HEK293 (cell line): Measurements from ENCODE around the gene EFEMP2.

ENCODE experiments used
- KLF16 ChIP-seq: fragments of 450-650 bp; formaldehyde crosslinking; IDR thresholded peaks from 2 replicates; pipeline ENCODE4 v1.5.1; 2017; ENCODE audit warnings: missing biosample characterization, missing genetic modification characterization
- KLF8 ChIP-seq: fragments of 450-650 bp; formaldehyde crosslinking; IDR thresholded peaks from 2 replicates; pipeline ENCODE4 v1.5.1; 2016; ENCODE audit warnings: missing biosample characterization, missing genetic modification characterization
- PBX3 ChIP-seq: sonication (generic); formaldehyde crosslinking; IDR thresholded peaks from 2 replicates; pipeline ENCODE4 v1.8.1; 2022; ENCODE audit warnings: mild to moderate bottlenecking, moderate library complexity, missing genetic modification reagents
- ZBTB26 ChIP-seq: fragments of 450-650 bp; formaldehyde crosslinking; optimal IDR thresholded peaks from 2 replicates; pipeline ENCODE3; 2016; ENCODE audit warnings: missing biosample characterization, mild to moderate bottlenecking, missing genetic modification characterization
- ZEB2 ChIP-seq: fragments of 450-650 bp; formaldehyde crosslinking; IDR thresholded peaks from 2 replicates; pipeline ENCODE4 v1.5.1; 2016; ENCODE audit warnings: missing biosample characterization, missing genetic modification characterization
- ZNF169 ChIP-seq: fragments of 450-650 bp; formaldehyde crosslinking; IDR thresholded peaks from 2 replicates; pipeline ENCODE4 v1.5.1; 2016; ENCODE audit warnings: missing biosample characterization, missing genetic modification characterization
- ZNF19 ChIP-seq: fragments of 450-650 bp; formaldehyde crosslinking; IDR thresholded peaks from 2 replicates; pipeline ENCODE4; 2016; ENCODE audit warnings: missing biosample characterization, missing genetic modification characterization, low read depth
- ZNF2 ChIP-seq: fragments of 450-650 bp; formaldehyde crosslinking; IDR thresholded peaks from 2 replicates; pipeline ENCODE4 v1.5.1; 2016; ENCODE audit warnings: missing biosample characterization, missing genetic modification characterization
- ZNF280C ChIP-seq: fragments of 450-650 bp; formaldehyde crosslinking; IDR thresholded peaks from 2 replicates; pipeline ENCODE4 v1.5.1; 2016; ENCODE audit warnings: missing biosample characterization, missing genetic modification characterization
- ZNF302 ChIP-seq: fragments of 450-650 bp; formaldehyde crosslinking; IDR thresholded peaks from 2 replicates; pipeline ENCODE4 v1.5.1; 2016; ENCODE audit warnings: missing biosample characterization, missing genetic modification characterization, low read depth
- ZNF335 ChIP-seq: fragments of 450-650 bp; formaldehyde crosslinking; conservative IDR thresholded peaks from 2 replicates; pipeline ENCODE4 v1.5.1; 2016; ENCODE audit warnings: missing biosample characterization, missing genetic modification characterization
- ZNF37A ChIP-seq: fragments of 450-650 bp; IDR thresholded peaks from 2 replicates; pipeline ENCODE4 v1.5.1; 2018; ENCODE audit warnings: missing biosample characterization, missing genetic modification characterization
- ZNF501 ChIP-seq: fragments of 450-650 bp; formaldehyde crosslinking; IDR thresholded peaks from 2 replicates; pipeline ENCODE4 v1.5.1; 2016; ENCODE audit warnings: missing biosample characterization, missing genetic modification characterization
- ZNF514 ChIP-seq: fragments of 450-650 bp; formaldehyde crosslinking; IDR thresholded peaks from 2 replicates; pipeline ENCODE4 v1.5.1; 2016; ENCODE audit warnings: missing biosample characterization, missing genetic modification characterization
- ZNF560 ChIP-seq: fragments of 450-650 bp; formaldehyde crosslinking; IDR thresholded peaks from 2 replicates; pipeline ENCODE4 v1.5.1; 2017; ENCODE audit warnings: missing biosample characterization, missing genetic modification characterization, borderline replicate concordance
- ZNF664 ChIP-seq: fragments of 450-650 bp; formaldehyde crosslinking; IDR thresholded peaks from 2 replicates; pipeline ENCODE4 v1.5.1; 2016; ENCODE audit warnings: missing biosample characterization, missing genetic modification characterization
- ZSCAN4 ChIP-seq: fragments of 450-650 bp; formaldehyde crosslinking; IDR thresholded peaks from 2 replicates; pipeline ENCODE4 v1.5.1; 2017; ENCODE audit warnings: missing biosample characterization, missing genetic modification characterization
- ZXDB ChIP-seq: fragments of 450-650 bp; formaldehyde crosslinking; IDR thresholded peaks from 2 replicates; pipeline ENCODE4 v1.5.1; 2016; ENCODE audit warnings: missing biosample characterization, missing genetic modification characterization
- TF ChIP-seq, protein P1 (sequence below): fragments of 450-650 bp; formaldehyde crosslinking; IDR thresholded peaks from 2 replicates; pipeline ENCODE4 v1.5.1; 2017; ENCODE audit warnings: missing biosample characterization, mild to moderate bottlenecking, missing genetic modification characterization, moderate library complexity
- TF ChIP-seq, protein P2 (sequence below): fragments of 450-650 bp; IDR thresholded peaks from 2 replicates; pipeline ENCODE4 v1.5.1; 2018; ENCODE audit warnings: missing biosample characterization, missing genetic modification characterization
- TF ChIP-seq, protein P3 (sequence below): fragments of 450-650 bp; formaldehyde crosslinking; IDR thresholded peaks from 2 replicates; pipeline ENCODE4 v1.5.1; 2016; ENCODE audit warnings: missing biosample characterization, missing genetic modification characterization

EFEMP2 gene

DNA sequence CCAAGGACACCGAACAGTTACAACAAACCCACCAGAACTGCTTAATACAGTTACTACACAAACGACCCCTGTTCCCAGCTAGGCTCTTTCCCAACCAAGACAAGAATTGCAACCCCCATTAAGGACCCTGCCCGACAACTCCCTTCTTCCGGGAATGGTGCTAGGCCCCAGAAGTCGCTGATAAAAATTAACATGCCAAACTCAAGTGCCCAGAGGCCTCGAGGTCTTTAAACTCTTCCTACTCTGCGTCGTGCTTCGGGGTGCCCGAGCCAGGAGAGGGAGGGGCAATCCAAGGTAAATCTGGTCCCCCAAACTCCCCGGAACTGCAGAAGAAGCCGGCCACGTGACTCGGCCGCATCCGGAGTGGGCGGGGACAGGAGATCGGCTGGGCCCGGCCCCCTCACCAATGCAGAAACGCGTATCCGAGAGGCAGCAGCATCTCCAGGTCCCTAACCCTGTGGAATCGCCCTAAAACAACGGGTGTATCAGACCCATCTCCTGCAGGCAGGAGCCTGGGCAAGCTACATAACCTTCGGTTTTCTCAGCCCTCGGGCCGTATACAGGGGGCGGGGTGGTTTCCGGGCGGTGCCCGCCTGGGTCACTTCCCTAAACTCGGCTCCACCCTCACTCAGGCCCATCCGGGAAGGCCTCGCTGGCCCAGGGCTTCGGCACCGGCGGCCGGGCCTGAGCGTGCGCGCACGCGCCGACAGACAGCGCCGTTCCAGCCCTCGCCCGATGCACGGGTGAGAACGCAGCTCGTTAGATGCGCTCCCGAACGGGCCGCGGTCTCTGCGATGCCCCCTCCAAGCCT lies 15.7 kb downstream of the EFEMP2 start (continued):
- TF ChIP-seq ZEB2 (peak; percentile 50; the same call in 1 of the 2 replicates), ZNF501 (0 out of 2 replicates have a peak, but pooled peaks have one; percentile 45), ZNF169 (tag by site-specific recombination) (no peak), ZSCAN4 (tag by site-specific recombination) (no peak), ZNF335 (tag by site-specific recombination) (peak; percentile 85), ZNF19 (tag by site-specific recombination) (no peak), ZNF514 (tag by site-specific recombination) (no peak), ZNF2 (tag by site-specific recombination) (peak; percentile 69; the same call in 1 of the 2 replicates), KLF8 (tag by site-specific recombination) (0 out of 2 replicates have a peak, but pooled peaks have one; percentile 15), KLF16 (tag by site-specific recombination) (peak; percentile 86), ZNF664 (no peak), ZNF37A (no peak), PBX3 (CRISPR knock-in tag) (no peak), ZNF560 (tag by site-specific recombination) (no peak), ZBTB26 (no peak), ZXDB (tag by site-specific recombination) (0 out of 2 replicates have a peak, but pooled peaks have one; percentile 18), ZNF302 (no peak), ZNF280C (tag by site-specific recombination) (no peak)
- TF ChIP-seq, protein P1, sequence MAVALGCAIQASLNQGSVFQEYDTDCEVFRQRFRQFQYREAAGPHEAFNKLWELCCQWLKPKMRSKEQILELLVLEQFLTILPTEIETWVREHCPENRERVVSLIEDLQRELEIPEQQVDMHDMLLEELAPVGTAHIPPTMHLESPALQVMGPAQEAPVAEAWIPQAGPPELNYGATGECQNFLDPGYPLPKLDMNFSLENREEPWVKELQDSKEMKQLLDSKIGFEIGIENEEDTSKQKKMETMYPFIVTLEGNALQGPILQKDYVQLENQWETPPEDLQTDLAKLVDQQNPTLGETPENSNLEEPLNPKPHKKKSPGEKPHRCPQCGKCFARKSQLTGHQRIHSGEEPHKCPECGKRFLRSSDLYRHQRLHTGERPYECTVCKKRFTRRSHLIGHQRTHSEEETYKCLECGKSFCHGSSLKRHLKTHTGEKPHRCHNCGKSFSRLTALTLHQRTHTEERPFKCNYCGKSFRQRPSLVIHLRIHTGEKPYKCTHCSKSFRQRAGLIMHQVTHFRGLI: no peak
- TF ChIP-seq, protein P2, sequence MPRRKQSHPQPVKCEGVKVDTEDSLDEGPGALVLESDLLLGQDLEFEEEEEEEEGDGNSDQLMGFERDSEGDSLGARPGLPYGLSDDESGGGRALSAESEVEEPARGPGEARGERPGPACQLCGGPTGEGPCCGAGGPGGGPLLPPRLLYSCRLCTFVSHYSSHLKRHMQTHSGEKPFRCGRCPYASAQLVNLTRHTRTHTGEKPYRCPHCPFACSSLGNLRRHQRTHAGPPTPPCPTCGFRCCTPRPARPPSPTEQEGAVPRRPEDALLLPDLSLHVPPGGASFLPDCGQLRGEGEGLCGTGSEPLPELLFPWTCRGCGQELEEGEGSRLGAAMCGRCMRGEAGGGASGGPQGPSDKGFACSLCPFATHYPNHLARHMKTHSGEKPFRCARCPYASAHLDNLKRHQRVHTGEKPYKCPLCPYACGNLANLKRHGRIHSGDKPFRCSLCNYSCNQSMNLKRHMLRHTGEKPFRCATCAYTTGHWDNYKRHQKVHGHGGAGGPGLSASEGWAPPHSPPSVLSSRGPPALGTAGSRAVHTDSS (tag by site-specific recombination): no peak
- TF ChIP-seq, protein P3, sequence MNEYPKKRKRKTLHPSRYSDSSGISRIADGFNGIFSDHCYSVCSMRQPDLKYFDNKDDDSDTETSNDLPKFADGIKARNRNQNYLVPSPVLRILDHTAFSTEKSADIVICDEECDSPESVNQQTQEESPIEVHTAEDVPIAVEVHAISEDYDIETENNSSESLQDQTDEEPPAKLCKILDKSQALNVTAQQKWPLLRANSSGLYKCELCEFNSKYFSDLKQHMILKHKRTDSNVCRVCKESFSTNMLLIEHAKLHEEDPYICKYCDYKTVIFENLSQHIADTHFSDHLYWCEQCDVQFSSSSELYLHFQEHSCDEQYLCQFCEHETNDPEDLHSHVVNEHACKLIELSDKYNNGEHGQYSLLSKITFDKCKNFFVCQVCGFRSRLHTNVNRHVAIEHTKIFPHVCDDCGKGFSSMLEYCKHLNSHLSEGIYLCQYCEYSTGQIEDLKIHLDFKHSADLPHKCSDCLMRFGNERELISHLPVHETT (tag by site-specific recombination): no peak
